Ishikawa (cell line): ENCODE data around the gene LDLRAD2.

Experiments
- CEBPB ChIP-seq: IDR thresholded peaks from 2 replicates; pipeline ENCODE4 v1.6.1; 2012
- CREB1 ChIP-seq: IDR thresholded peaks from 2 replicates; pipeline ENCODE4 v1.6.1; 2012; ENCODE audit warnings: low read depth
- EGR1 ChIP-seq: IDR thresholded peaks from 2 replicates; pipeline ENCODE4 v1.6.1; 2012
- EP300 ChIP-seq: IDR thresholded peaks from 2 replicates; pipeline ENCODE4 v1.6.1; 2012; ENCODE audit warnings: borderline replicate concordance
- FOXM1 ChIP-seq: IDR thresholded peaks from 2 replicates; pipeline ENCODE4 v1.6.1; 2012; ENCODE audit warnings: low read depth, borderline replicate concordance
- NFIC ChIP-seq: IDR thresholded peaks from 2 replicates; pipeline ENCODE4 v1.6.1; 2012
- RAD21 ChIP-seq: IDR thresholded peaks from 2 replicates; pipeline ENCODE4 v1.6.1; 2012; ENCODE audit warnings: low read depth
- TAF1 ChIP-seq: IDR thresholded peaks from 2 replicates; pipeline ENCODE4 v1.6.1; 2012; ENCODE audit warnings: low read depth, mild to moderate bottlenecking
- TCF12 ChIP-seq: IDR thresholded peaks from 2 replicates; pipeline ENCODE4 v1.6.1; 2012; ENCODE audit warnings: low read depth
- TEAD4 ChIP-seq: IDR thresholded peaks from 2 replicates; pipeline ENCODE4 v1.6.1; 2012
- YY1 ChIP-seq: IDR thresholded peaks from 2 replicates; pipeline ENCODE4 v1.6.1; 2012; ENCODE audit warnings: low read depth
- ZBTB7A ChIP-seq: IDR thresholded peaks from 2 replicates; pipeline ENCODE4 v1.6.1; 2012; ENCODE audit warnings: low read depth
- TF ChIP-seq, protein P1 (sequence below): IDR thresholded peaks from 2 replicates; pipeline ENCODE4 v1.6.1; 2012
- TF ChIP-seq, protein P2 (sequence below): IDR thresholded peaks from 2 replicates; pipeline ENCODE4 v1.6.1; 2012; ENCODE audit warnings: low read depth, mild to moderate bottlenecking
- TF ChIP-seq, protein P3 (sequence below): IDR thresholded peaks from 2 replicates; pipeline ENCODE4 v1.6.1; 2012

Gene LDLRAD2, protein sequence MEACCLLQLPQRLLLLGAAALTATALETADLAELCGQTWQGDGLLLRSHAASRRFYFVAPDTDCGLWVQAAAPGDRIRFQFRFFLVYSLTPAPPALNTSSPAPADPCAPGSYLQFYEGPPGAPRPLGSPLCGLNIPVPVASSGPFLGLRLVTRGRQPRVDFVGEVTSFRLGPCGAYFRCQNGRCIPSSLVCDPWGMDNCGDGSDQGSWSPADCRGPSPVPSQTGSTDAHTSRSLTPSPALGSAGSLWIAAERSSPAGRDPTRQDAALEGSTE

DNA sequence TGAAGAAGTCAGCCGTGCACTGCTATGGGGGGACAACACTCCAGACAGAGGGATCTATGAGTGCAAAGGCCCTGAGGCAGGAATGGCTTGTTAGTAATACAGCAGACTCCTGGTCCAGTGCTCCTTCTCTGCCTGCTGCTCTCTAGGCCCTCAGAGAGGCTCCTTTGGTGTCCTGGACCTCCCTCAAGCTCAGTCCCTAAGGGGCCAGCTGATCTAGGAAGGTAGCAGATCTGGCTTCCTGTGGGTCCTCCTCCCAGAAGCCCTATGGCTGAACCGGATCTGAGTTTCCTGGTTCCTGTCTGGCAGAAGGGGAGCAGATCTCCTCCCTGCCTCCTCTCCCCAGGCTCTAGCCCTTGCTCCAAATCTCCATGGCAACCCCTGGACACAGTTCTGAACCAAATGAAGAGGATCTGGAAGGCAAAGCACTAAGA lies at the start of gene LDLRAD2:
Gene LDLRAD2, plus strand, starts transcription at position 391 of the 431 bp plus-strand sequence. CDS start 187 bp downstream, outside the sequence.
- TF ChIP-seq TAF1 (no peak), EP300 (no peak), NFIC (no peak), YY1 (no peak), TEAD4 (no peak), EGR1 (no peak), ZBTB7A (no peak), RAD21 (no peak), CREB1 (no peak), TCF12 (no peak)
- TF ChIP-seq, protein P1, sequence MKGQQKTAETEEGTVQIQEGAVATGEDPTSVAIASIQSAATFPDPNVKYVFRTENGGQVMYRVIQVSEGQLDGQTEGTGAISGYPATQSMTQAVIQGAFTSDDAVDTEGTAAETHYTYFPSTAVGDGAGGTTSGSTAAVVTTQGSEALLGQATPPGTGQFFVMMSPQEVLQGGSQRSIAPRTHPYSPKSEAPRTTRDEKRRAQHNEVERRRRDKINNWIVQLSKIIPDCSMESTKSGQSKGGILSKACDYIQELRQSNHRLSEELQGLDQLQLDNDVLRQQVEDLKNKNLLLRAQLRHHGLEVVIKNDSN, result no peak
- TF ChIP-seq, protein P2, sequence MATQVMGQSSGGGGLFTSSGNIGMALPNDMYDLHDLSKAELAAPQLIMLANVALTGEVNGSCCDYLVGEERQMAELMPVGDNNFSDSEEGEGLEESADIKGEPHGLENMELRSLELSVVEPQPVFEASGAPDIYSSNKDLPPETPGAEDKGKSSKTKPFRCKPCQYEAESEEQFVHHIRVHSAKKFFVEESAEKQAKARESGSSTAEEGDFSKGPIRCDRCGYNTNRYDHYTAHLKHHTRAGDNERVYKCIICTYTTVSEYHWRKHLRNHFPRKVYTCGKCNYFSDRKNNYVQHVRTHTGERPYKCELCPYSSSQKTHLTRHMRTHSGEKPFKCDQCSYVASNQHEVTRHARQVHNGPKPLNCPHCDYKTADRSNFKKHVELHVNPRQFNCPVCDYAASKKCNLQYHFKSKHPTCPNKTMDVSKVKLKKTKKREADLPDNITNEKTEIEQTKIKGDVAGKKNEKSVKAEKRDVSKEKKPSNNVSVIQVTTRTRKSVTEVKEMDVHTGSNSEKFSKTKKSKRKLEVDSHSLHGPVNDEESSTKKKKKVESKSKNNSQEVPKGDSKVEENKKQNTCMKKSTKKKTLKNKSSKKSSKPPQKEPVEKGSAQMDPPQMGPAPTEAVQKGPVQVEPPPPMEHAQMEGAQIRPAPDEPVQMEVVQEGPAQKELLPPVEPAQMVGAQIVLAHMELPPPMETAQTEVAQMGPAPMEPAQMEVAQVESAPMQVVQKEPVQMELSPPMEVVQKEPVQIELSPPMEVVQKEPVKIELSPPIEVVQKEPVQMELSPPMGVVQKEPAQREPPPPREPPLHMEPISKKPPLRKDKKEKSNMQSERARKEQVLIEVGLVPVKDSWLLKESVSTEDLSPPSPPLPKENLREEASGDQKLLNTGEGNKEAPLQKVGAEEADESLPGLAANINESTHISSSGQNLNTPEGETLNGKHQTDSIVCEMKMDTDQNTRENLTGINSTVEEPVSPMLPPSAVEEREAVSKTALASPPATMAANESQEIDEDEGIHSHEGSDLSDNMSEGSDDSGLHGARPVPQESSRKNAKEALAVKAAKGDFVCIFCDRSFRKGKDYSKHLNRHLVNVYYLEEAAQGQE, result no peak

DNA sequence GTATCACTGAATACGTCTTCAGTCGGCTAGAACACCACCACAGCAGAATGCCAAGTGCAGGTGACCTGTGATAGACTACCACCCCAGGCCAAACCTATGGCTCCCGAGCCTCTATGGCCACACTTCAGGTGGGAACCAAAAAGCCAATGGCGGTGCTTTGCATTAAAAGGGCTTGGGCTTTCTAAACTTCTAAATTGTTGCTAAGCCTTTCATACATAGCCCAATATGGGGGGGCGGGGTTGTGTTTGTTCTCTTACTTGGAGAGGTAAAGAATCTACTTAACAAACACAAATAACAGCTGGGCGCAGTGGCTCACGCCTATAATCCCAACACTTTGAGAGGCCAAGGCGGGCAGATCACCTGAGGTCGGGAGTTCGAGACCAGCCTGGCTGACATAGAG lies 48.8 kb upstream of the LDLRAD2 start:
- TF ChIP-seq TAF1 (no peak), CEBPB (no peak), CREB1 (no peak), ZBTB7A (no peak), NFIC (no peak), EP300 (no peak), TCF12 (no peak), TEAD4 (no peak), EGR1 (no peak), RAD21 (no peak), FOXM1 (no peak), YY1 (no peak)
- TF ChIP-seq, protein P2, result no peak
- TF ChIP-seq, protein P3, sequence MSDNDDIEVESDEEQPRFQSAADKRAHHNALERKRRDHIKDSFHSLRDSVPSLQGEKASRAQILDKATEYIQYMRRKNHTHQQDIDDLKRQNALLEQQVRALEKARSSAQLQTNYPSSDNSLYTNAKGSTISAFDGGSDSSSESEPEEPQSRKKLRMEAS, result no peak
- TF ChIP-seq, protein P1, result no peak

DNA sequence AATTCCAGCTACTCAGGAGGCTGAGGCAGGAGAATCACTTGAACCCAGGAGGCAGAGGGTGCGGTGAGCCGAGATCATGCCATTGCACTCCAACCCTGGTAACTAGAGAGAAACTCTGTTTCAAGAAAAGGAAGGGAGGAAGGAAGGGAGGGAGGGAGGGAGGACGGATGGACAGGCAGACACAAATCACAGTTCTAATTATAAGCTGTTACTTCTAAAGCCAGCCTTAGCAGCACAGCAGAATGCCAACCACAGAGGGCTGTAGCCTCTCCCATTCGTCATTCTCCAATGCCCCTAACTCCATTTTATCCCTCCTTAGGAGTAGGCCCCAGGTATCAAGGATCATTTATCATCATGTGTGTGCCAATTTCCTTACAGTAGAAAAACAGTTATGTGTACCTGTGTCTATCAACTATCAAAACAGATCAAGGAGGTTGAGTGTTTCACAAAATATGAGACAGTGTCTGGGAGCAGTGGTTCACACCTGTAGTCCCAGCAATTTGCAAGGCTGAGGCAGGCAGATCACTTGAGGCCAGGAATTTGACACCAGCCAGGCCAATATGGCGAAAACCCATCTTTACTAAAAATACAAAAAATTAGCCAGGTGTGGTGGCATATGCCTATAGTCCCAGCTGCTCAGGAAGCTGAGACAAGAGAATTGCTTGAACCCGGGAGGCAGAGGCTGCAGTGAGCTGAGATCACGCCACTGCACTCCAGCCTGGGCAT lies 48.2 kb upstream of the LDLRAD2 start:
- TF ChIP-seq CEBPB, result no peak
- TF ChIP-seq, protein P1, result no peak
- no peak for TF ChIP-seq NFIC
- TF ChIP-seq FOXM1, result no peak
- TF ChIP-seq, protein P3, result no peak
- TF ChIP-seq TEAD4, result no peak
- no peak for TF ChIP-seq EP300

DNA sequence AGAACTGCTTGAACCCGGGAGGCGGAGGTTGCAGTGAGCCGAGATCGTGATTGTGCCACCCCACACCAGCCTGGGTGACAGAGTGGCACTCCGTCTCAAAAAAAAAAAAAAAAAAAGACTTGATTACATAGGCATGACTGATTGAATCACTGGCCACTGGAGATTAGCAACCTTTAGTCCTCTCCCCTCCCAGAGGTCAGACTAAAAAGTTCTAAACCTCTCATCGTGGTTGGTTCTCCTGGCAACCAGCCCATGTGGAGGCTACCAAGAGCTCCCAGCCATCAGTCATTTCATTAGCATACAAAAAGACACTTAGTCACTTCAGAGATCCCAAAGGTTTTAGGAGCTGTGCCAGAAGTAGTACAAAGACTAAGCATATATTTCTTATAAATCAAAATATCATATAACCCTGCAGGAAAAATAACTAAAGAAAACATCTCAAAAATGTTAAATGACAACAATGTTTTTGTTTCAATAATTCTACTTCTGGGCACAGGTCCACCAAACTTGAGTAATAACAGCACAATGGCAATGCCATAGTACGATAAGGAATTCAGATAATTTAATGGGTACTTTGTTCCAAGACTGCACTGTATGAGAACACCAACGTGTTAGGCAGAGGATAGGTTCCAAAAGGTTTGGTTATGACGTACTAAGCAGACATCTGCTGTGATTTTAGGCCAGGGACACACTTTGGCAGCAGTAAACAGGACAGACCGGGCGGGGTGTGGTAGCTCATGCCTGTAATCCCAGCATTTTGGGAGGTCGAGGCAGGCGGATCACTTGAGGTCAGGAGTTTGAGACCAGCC lies 47.2 kb upstream of the LDLRAD2 start:
- TF ChIP-seq YY1 (no peak; the same call in 1 of the 2 replicates), FOXM1 (peak; percentile 74), CREB1 (peak; percentile 62), EGR1 (no peak), EP300 (peak; percentile 85), CEBPB (peak; percentile 91), TCF12 (peak; percentile 86), TAF1 (no peak), ZBTB7A (no peak), TEAD4 (peak; percentile 95), RAD21 (no peak), NFIC (peak; percentile 97)
- TF ChIP-seq, protein P1, result no peak
- TF ChIP-seq, protein P3, result no peak
- TF ChIP-seq, protein P2, result no peak
